Hematopoietic multipotent progenitor cell treated with erythropoietin and hydrocortisone succinate and interleukin-3 and kit ligand, for 4 days (in vitro differentiated cells): Measurements from ENCODE around the gene SELENOI.
A peak's percentile ranks its signal among the peaks of the same experiment; 100 is the strongest.
"Not testable (repeated sequence)": the region's sequence is repeated elsewhere in the genome, so short reads cannot be mapped to it uniquely, and the experiment has no call there.

Source experiments
- DNase-seq: peaks from one replicate; pipeline ENCODE4 v3.0.0-alpha.2; 2015

The SELENOI gene

DNA sequence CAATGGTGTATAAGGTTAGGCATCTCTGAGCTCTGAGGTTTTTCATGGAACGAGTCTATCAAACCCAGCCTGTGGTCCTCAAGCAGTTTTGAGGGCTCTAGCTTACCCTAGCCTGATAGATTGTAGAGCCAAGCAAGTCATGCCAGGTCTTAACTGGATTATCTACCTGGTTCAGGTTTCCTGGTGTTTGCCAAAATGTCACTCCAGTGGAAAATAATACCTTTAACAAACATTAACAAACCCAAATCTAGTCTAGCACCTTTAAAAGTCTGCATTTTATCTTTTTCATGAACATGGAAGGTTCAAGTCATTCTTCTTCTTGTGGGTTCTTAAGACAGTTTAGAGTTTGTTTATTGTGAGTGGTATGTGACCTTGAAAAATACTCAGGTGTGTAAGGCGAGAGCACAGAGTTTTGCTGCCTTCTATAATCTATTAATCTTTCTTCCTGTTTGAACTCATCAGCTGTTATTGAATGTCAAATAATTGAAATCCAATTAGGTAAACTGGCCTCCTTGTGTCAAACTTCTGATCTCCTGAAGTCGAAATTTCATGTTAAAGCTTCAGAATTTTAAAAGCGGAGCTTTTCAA is 14.0 kb downstream of the SELENOI start:
- peak; percentile 7 for DNase-seq

DNA sequence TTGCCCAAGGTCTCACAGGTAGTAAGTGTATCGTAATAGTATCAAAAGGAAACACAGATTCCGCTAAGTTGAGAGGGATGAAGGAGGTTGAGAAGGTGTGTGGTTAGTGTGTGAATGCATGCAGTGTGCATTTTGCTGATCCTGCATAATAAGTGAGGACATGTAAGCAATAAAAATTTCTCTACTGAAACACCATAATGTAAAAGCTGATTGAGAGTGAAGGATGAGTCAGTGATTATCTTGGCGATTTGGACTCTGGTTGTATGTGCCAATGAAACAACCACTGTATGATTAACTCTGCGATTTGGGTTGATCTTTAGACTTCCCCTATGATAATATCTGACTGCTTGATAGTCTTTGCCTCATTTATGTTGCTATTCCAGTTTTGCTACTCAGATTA is 17.4 kb downstream of the SELENOI start:
- DNase-seq = peak; percentile 70

DNA sequence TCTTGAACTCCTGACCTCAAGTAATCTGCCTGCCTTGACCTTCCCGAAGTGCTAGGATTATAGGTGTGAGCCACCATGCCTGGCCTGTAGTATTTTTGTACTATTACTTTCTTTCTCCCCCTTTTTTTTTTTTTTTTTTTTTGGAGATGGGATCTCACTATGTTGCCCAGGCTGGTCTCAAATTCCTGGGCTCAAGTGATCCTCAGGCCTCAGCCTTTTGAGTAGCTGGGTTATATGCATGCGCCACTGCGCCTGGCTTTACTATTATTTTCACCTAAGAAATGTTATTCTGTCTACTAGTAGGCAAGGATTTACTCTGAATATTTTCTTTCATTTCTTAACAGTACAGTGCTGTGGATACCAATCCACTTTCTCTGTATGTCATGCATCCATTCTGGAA is 18.0 kb downstream of the SELENOI start:
- no peak for DNase-seq

DNA sequence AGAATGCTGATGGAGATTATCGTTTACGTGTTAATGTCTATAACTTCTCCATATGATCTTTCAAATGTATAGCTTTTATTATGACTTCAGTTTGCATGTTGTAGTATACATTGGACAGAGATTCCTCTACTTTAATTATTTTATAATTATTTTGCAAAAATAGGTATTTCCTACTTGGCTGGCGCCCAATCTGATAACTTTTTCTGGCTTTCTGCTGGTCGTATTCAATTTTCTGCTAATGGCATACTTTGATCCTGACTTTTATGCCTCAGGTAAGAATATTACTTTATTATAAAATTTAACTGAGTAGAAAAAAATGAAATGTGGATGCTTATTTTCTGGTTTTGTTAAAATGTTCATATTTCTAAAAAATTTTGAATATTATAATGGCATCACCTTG is 18.7 kb downstream of the SELENOI start:
- no peak for DNase-seq

- no peak for DNase-seq
Measured at GRCh38 chr2:26366957-26367356, 21.0 kb downstream of the SELENOI start.

- DNase-seq = not testable (repeated sequence)
Measured at GRCh38 chr2:26369664-26370063, 23.7 kb downstream of the SELENOI start.

DNA sequence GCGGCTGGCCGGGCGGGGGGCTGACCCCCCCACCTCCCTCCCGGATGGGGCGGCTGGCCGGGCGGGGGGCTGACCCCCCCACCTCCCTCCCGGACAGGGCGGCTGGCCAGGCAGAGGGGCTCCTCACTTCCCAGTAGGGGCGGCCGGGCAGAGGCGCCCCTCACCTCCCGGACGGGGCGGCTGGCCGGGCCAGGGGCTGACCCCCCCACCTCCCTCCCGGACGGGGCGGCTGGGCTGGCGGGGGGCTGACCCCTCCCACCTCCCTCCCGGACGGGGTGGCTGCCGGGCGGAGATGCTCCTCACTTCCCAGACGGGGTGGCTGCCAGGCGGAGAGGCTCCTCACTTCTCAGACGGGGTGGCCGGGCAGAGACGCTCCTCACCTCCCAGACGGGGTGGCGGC is 25.0 kb downstream of the SELENOI start:
- not testable (repeated sequence) for DNase-seq

GRCh38 chr2:26376799-26377198 is 30.9 kb downstream of the SELENOI start:
- no peak for DNase-seq

DNA sequence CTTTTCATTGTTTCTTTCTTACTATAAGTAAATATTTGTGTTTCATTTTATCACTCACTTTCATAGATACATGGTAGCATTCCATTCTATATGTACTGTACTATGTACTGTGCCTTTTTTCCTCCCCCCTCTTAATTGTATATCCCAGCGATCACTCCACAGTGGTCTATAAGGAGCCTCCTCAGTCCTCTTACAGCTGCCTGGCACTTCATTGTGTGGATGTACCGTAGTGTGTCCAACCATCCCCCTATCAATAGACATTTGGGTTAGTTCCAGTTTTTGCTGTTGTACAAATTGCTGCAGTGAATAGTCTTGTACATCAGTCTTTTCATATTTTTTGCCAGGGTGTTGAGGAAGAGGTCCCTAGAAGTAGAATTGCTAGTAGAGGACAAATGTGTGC is 34.3 kb downstream of the SELENOI start:
- DNase-seq = no peak

- DNase-seq = no peak
Measured at GRCh38 chr2:26382564-26382963, 36.6 kb downstream of the SELENOI start.

DNA sequence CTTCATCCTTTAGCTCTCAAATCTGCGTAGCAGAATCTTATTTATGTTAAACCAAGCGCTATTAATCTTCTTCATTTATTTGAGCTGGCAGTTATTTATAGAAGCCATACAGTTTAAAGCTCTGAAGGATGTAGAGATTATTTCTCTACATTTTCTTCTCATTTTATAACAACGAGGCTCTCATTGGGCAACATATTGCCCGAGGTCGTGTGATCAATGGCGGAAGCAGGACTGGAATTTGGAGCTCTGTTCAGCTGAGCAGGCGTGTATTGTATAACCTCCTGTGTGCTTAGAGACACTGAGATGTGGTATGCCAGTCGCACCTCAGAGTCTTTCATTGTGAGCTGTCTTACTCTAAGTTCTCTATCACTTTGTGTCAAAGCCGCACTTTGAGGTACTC is 38.2 kb downstream of the SELENOI start:
- no peak for DNase-seq

DNA sequence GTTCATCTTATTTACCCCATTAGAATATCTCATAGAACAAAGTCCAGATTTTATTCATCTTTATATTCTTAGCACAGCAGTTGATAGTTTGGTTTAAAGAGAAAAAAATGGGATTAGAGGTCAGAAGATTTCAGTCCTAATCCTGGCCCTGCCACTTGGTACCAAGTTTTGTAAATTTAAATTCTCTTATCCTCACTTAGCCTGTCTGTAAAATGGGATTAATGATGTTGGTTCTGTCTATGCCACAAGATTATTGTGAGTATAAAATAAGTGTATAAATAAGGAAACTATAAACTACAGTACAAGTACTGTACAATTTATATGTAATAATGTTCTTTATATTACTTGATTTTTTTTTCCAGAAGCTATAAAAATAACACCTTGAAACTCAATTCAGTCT is 38.7 kb downstream of the SELENOI start:
- no peak for DNase-seq

DNA sequence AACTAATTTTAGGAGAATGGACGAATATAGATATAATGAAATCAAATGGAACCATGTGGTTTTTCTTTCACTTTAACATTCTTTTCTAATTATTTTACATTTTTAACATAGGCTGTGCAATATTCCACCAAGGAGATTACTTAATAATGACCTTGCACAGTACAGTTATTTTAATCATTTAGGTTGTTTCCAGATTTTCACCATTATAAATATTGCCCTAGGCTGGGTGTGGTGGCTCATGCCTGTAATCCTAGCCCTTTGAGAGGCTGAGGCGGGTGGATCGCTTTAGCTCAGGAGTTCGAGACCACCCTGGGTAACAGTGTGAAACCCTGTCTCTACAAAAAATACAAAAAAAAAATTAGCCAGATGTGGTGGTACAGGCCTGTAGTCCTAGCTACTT is 41.2 kb downstream of the SELENOI start:
- no peak for DNase-seq

GRCh38 chr2:26394694-26395093 is 48.8 kb downstream of the SELENOI start:
- DNase-seq = no peak

DNA sequence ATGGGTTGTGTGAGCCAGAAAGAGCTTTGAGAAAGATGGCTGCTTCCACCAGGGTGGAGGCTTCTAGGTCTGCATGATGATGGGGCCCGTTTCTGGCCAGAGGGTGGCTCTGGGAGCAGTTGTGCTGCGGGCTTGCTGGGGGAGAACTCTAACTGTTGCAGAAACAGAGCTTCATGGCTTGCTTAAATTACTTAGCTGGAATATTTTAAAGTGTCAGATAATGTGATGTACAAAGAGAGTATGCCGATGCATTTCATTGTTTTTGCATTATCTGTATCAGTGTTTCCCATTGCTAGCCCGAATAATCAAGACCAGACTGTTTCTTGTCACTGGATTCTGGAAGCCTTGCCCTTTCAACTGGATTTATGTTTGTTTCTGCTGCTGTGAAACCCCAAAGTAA is 49.5 kb downstream of the SELENOI start:
- DNase-seq = no peak

- DNase-seq = no peak
Measured at GRCh38 chr2:26396734-26397298, 50.9 kb downstream of the SELENOI start.

DNA sequence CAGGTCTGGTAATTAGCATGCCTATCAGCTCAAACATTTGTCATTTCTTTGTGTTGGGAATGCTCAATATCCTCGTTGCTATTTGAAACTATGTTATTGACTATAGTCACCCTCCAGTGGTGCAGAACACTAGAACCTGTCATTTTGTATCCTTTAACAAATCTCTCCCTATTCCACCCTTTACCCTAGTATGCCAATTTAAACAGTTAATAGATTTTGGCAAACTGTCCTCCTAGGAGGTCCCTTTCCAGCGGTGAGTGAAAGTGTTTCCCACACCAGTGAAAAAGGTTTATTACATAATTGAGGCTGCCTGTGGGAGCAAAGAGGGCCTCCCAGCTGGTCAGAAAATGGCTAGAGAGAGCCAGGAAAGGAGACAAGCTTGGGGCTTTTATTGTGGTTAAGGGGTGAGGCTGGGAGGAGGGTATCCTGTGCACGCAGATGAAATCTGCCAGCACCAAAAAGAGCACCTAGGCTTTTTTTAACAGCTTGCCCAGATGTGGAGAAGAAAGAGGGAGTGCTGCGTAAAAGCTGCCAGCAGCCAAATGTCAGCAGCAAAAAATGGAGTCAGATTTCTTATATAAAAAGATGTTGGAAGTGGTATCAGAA is 53.9 kb downstream of the SELENOI start:
- DNase-seq = peak; percentile 24

GRCh38 chr2:26400723-26401122 is 54.8 kb downstream of the SELENOI start:
- no peak for DNase-seq

- peak; percentile 86 for DNase-seq
Measured at GRCh38 chr2:26401739-26402541, 56.0 kb downstream of the SELENOI start, which contains the start of gene DRC1. Gene DRC1, plus strand, starts transcription at chr2:26401920. Its CDS starts 70 bp downstream, at chr2:26401990.

GRCh38 chr2:26407526-26407925 is 61.6 kb downstream of the SELENOI start:
- no peak for DNase-seq

- DNase-seq = no peak
Measured at GRCh38 chr2:26409785-26410184, 63.8 kb downstream of the SELENOI start.

- no peak for DNase-seq
Measured at GRCh38 chr2:26410764-26411243, 64.9 kb downstream of the SELENOI start.

DNA sequence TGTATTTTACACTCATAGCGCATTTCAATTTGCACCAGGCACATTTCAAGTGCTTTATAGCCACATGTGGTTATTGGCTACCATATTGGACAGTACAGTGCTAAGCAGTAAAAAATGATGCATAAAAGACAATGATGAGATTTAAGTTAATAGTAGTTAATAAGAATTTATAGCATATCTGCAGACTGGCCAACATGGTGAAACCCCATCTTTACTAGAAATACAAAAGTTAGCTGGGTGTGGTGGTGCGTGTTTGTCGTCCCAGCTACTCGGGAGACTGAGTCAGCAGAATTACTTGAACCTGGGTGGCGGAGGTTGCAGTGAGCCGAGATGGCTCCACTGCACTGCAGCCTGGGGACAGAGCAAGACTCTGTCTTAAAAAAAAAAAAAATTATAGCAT is 65.5 kb downstream of the SELENOI start:
- no peak for DNase-seq
